D721Med (cell line): ENCODE results near the gene ANHX.

Experiments
- DNase-seq: peaks from one replicate; pipeline ENCODE4 v3.0.0; 2011; ENCODE audit warnings: low spot score; ENCODE audit not compliant: insufficient read length
- FAIRE-seq: peaks from 2 replicates; lab custom pipeline; 2011; peaks lifted over from hg19 to GRCh38; lab: Jason Lieb, UNC
- TF ChIP-seq, protein P1 (sequence below): IDR thresholded peaks from 2 replicates; pipeline ENCODE4 v1.5.1; 2012; ENCODE audit warnings: mild to moderate bottlenecking, control low read depth; ENCODE audit not compliant: insufficient read depth; ENCODE audit errors: missing control alignments

The ANHX gene

DNA sequence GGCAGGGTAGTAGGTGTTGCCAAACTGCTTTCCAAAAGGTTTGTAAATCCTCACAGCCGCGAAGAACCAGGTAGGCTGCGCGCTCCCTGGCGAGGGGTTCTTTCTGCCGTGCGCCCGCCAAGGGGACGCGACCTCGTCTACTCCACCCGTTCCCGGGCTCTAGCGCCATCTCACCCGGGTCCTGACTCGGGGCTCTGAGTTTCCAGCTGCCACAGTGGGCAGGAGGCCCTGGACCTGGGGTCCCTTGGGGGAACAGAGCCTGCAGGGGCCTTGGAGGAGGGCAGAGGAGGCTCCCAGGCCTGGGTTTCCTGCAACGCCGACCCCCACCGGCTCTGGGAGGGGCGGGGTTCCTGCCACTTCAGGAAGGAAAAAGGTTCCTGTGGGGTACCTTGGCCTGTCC is 706 bp downstream of the ANHX start:
- TF ChIP-seq, protein P1, sequence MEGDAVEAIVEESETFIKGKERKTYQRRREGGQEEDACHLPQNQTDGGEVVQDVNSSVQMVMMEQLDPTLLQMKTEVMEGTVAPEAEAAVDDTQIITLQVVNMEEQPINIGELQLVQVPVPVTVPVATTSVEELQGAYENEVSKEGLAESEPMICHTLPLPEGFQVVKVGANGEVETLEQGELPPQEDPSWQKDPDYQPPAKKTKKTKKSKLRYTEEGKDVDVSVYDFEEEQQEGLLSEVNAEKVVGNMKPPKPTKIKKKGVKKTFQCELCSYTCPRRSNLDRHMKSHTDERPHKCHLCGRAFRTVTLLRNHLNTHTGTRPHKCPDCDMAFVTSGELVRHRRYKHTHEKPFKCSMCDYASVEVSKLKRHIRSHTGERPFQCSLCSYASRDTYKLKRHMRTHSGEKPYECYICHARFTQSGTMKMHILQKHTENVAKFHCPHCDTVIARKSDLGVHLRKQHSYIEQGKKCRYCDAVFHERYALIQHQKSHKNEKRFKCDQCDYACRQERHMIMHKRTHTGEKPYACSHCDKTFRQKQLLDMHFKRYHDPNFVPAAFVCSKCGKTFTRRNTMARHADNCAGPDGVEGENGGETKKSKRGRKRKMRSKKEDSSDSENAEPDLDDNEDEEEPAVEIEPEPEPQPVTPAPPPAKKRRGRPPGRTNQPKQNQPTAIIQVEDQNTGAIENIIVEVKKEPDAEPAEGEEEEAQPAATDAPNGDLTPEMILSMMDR, result no peak
- FAIRE-seq (no peak), DNase-seq (no peak)

DNA sequence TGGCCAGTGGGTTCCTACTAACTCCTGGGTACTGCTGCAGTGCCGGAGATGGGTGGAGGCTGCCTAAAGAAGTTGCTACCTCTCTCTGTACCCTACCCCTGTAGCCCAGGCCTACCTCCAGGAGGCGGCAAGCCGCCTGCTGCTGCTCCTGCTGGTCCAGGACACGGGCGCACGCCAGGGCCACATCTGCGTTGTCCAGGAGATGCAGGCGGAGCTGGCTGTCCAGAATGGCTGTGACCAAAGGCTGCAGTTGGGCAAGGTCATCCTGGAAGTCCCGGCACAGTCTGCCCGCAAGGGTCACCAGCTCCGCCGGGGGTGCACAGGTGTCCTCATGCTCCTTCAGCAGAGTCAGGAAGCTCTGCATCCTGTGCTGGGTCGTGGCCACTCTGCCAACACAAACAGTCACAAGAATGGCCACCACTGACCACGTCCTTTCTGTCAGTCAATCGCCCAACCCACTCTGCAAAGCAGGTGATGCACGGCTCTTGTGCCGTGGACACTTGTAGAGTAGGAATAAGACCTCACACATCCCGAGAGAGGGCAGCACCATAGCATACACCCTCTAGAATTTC is 1.6 kb downstream of the ANHX start:
- TF ChIP-seq, protein P1, result no peak
- FAIRE-seq (no peak), DNase-seq (no peak)

DNA sequence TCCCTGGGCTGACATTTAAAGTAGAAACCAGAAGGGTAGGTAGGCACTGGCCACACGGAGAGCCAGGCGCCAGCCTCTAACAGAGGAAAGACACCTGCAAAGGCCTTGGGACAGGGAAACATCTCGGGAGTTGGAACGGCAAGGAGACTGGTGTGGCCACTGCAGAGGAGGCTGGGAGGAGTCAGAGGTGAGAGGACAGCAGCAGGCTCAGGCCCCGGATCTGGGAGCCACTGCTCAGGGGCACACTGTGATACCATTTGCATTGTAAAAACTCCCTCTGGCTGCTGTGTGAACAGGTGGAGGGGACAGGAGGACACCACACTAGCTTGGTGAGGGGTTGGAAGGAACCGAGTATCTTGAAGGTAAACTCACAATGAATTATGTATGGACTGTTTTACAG is 2.7 kb downstream of the ANHX start:
- FAIRE-seq (no peak), DNase-seq (no peak)
- TF ChIP-seq, protein P1, result no peak

DNA sequence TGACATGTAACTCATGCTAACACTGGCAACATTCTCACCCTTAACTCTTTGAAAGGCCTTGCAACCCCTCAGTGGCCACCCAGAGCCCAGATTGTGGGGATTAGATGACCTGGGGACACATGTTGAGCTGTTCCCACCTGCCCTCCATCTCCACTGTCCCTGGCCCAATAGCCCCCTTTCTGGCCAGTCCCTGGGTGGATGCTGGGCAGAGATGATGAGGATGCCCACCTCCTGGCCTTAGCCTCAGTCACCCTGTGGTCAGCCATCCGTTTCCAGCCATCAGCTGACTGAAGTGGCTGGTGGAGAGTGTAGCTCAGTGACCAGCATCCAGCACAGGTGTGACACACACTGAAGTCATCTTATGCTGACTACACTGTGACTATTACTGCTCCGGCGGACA is 4.7 kb downstream of the ANHX start:
- no peak for FAIRE-seq
- TF ChIP-seq, protein P1, result no peak
- DNase-seq, result no peak

DNA sequence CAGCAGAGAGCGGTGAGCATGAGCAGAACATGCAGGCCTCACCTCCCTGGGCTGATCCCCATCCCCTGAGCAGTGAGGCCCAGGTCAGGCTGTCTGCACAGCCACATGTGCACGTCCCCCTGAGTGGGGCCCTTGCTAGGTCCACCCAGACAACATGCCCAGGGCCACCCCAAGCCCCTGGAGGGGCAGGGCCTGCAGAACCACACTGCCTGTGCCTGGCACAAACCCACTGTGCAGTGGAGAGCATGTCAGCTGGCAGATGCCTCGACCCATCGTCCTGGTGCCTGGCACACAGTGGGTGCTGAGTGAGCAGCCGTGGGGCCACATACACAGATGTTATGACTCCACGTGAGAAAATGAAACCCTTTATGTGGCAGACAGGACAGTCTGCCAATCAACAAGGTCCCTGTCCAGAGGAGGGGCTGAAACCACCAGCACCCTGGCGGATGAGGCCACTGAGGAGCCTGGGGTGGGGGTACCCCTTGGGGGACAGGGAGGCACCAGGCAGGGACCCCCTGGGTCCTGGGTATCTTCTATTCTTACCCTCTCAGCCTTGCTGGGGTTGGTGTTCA is 8.3 kb downstream of the ANHX start:
- TF ChIP-seq, protein P1, result no peak
- no peak for FAIRE-seq
- no peak for DNase-seq

DNA sequence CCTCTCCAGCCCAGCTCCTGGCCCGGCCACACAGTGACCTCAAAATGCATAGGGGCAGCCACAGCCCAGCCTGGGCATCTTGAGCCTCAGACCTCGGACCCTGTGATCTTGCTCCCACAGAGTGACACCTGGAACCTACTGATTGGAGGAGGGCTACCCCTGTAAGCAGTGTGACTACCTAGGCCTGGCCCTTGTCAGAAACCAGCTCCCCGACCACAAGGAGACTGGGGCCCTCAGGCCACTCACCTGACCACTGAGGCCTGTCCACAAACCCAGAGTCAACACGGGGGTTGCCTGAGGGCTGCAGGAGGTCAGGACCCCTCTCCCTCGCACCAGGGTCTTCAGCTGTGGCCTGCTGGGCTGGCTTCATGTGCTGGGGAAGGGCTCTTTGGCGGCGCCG is 9.0 kb downstream of the ANHX start:
- FAIRE-seq (no peak), DNase-seq (no peak)
- TF ChIP-seq, protein P1, result no peak

DNA sequence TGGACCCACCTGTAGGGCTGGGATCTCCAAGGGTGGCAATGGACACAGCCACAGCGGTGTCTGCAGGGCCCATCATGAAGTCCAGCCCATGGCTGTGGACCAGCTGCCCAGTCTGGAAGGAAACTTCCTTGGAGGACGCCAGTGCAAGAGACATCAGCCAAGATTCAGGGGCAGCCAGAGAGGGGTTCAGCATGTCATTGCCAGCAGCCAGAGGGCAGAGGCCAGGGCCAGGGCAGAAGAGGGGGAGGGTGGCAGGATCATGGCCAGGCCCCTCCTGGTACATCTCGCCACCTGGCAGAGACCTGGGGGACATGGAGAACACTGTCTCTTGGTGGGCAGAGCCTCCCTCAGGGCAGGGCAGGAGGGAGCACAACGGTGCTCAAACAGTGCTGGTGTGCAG is 10.2 kb downstream of the ANHX start:
- FAIRE-seq (no peak), DNase-seq (no peak)
- TF ChIP-seq, protein P1, result no peak
